GDM1 (cell line): ENCODE results near the gene ZFHX3.

Experiments used
- DNase-seq: peaks from one replicate; lab custom pipeline; 2025; lab: John Stamatoyannopoulos, UW

The ZFHX3 gene

GRCh38 chr16:72947379-72948237 lies 100.3 kb downstream of the ZFHX3 start:
- no peak for DNase-seq

- DNase-seq, result no peak
These were observed 101.3 kb downstream of the ZFHX3 start for GRCh38 chr16:72946474-72947194.

GRCh38 chr16:72946063-72946462 lies 101.9 kb downstream of the ZFHX3 start:
- no peak for DNase-seq

GRCh38 chr16:72945611-72946010 lies 102.3 kb downstream of the ZFHX3 start:
- DNase-seq, result no peak

- no peak for DNase-seq
These were observed 103.0 kb downstream of the ZFHX3 start for GRCh38 chr16:72944757-72945485.

- no peak for DNase-seq
These were observed 105.9 kb downstream of the ZFHX3 start for GRCh38 chr16:72942021-72942420.

GRCh38 chr16:72940886-72941285 lies 107.0 kb downstream of the ZFHX3 start:
- no peak for DNase-seq

GRCh38 chr16:72939247-72939646 lies 108.7 kb downstream of the ZFHX3 start:
- DNase-seq, result no peak

GRCh38 chr16:72938795-72939164 lies 109.1 kb downstream of the ZFHX3 start:
- DNase-seq, result peak; percentile 28

- no peak for DNase-seq
These were observed 109.8 kb downstream of the ZFHX3 start for GRCh38 chr16:72937916-72938794.

- no peak for DNase-seq
These were observed 110.6 kb downstream of the ZFHX3 start for GRCh38 chr16:72937360-72937759.

- DNase-seq, result no peak
These were observed 111.5 kb downstream of the ZFHX3 start for GRCh38 chr16:72936408-72936807.

- no peak for DNase-seq
These were observed 112.0 kb downstream of the ZFHX3 start for GRCh38 chr16:72935896-72936295.

GRCh38 chr16:72934636-72935403 lies 113.1 kb downstream of the ZFHX3 start:
- DNase-seq, result no peak

- DNase-seq, result no peak
These were observed 115.1 kb downstream of the ZFHX3 start for GRCh38 chr16:72932677-72933335.

- no peak for DNase-seq
These were observed 115.9 kb downstream of the ZFHX3 start for GRCh38 chr16:72932050-72932449.

GRCh38 chr16:72930396-72930795 lies 117.5 kb downstream of the ZFHX3 start:
- no peak for DNase-seq

- no peak for DNase-seq
These were observed 119.6 kb downstream of the ZFHX3 start for GRCh38 chr16:72928090-72928981.
